ENCODE results near the gene CCN6.

GRCh38 chr6:112066606-112067005, 12.7 kb downstream of the CCN6 start:
- TF ChIP-seq CTCF (conservative IDR thresholded peaks at IDR 0.05) (no peak), ZFX (IDR thresholded peaks at IDR 0.05) (no peak)
